ENCODE measurements around the gene JPH4. TPM values are rescaled to one million over a fixed set of nuclear protein-coding genes. Genes with fewer than 3 reads are reported as not detected.
"Not testable (repeated sequence)": the region's sequence is repeated elsewhere in the genome, so short reads cannot be mapped to it uniquely, and the experiment has no call there.

Gene JPH4
- total RNA-seq, 1 donor from 2014 or later = 3.2 TPM

DNA sequence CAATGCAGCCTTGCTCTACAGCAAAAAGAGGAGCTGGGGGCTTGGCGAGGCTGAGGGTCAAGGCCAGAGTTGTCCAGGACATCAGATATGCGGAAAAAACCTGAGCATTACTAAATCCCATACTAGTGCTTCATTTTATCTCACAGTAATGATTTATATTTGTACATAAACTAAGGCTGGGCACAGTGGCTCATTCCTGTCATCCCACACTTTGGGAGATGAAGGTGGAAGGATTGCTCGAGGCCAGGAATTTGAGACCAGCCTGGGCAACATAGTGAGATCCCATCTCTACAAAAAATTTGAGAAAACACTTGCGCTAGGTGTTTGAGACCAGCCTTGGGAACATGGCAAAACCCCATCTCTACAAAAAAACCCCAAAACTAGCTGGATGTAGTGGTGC, 11.6 kb upstream of the JPH4 start:
- no peaks in the 10 kb centered on the region for H3K4me1 ChIP-seq
- no peak overlapping the region for H3K4me2 ChIP-seq
- no peak overlapping the region for H2AFZ ChIP-seq (replicated peaks)
- DNase-seq (ENCODE audit: low spot score) = no peak
- H3K79me2 ChIP-seq (ENCODE audit: low read depth) = no peaks in the 10 kb centered on the region
- Mint-ChIP-seq H3K27ac (no peak overlapping the region), H3K4me1 (peaks cover 4% of the 10 kb centered on the region), H3K36me3 (no peaks in the 10 kb centered on the region), H3K4me3 (no peak overlapping the region), H3K27me3 (ENCODE audit: insufficient read depth, low read depth) (peaks cover 2% of the 10 kb centered on the region), H3K9me3 (peaks cover 7% of the 10 kb centered on the region)
- H3K9me3 ChIP-seq (ENCODE audit: low read depth) = no peaks in the 10 kb centered on the region
- H3K27ac ChIP-seq = no peak overlapping the region
- no peaks in the 10 kb centered on the region for H4K20me1 ChIP-seq (ENCODE audit: low read depth)
- no peaks in the 10 kb centered on the region for H3K27me3 ChIP-seq
- no peaks in the 10 kb centered on the region for H3K36me3 ChIP-seq
- no peaks in the 10 kb centered on the region for H3F3A ChIP-seq (ENCODE audit: low read depth)
- H3K9ac ChIP-seq = no peak overlapping the region
- TF ChIP-seq EZH2phosphoT487 (IDR thresholded peaks at IDR 0.05) = no peak
- TF ChIP-seq, protein P1, sequence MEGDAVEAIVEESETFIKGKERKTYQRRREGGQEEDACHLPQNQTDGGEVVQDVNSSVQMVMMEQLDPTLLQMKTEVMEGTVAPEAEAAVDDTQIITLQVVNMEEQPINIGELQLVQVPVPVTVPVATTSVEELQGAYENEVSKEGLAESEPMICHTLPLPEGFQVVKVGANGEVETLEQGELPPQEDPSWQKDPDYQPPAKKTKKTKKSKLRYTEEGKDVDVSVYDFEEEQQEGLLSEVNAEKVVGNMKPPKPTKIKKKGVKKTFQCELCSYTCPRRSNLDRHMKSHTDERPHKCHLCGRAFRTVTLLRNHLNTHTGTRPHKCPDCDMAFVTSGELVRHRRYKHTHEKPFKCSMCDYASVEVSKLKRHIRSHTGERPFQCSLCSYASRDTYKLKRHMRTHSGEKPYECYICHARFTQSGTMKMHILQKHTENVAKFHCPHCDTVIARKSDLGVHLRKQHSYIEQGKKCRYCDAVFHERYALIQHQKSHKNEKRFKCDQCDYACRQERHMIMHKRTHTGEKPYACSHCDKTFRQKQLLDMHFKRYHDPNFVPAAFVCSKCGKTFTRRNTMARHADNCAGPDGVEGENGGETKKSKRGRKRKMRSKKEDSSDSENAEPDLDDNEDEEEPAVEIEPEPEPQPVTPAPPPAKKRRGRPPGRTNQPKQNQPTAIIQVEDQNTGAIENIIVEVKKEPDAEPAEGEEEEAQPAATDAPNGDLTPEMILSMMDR (IDR thresholded peaks at IDR 0.05) = no peak
- no peak for TF ChIP-seq EZH2 (IDR thresholded peaks at IDR 0.05)
- H3K4me3 ChIP-seq = no peak overlapping the region

DNA sequence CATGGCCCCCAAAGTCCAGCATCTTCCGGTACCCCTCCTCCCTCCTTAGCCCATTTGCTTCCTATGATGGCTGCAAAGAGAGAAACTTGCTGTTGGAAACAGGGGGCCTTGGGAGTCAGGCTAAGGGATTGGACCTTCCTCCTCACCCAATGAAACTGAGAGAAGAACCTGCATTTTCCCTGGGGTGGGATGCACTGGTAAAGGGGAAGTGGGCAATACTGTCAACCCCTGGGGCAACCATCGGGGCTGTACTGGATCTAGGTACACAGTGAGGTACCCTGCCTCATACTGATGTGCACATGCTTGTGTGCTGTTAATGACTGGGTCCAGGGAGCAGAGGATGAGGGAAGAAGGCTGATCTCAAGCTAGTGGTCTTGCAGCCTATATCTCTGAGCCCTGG, 11.0 kb upstream of the JPH4 start:
- H3K27me3 ChIP-seq = no peaks in the 10 kb centered on the region
- peaks cover 2% of the 10 kb centered on the region for H3K27me3 Mint-ChIP-seq (ENCODE audit: insufficient read depth, low read depth)
- H3K4me1 Mint-ChIP-seq = peaks cover 4% of the 10 kb centered on the region
- no peak overlapping the region for H3K27ac Mint-ChIP-seq
- TF ChIP-seq EZH2phosphoT487 (IDR thresholded peaks at IDR 0.05) = no peak
- H3K9ac ChIP-seq = no peak overlapping the region
- H3K36me3 ChIP-seq = no peaks in the 10 kb centered on the region
- peaks cover 7% of the 10 kb centered on the region for H3K9me3 Mint-ChIP-seq
- H3K9me3 ChIP-seq (ENCODE audit: low read depth) = no peaks in the 10 kb centered on the region
- peak overlapping the region; percentile 59 for H2AFZ ChIP-seq (replicated peaks)
- H3K4me2 ChIP-seq = no peak overlapping the region
- no peak for DNase-seq (ENCODE audit: low spot score)
- H3K4me3 ChIP-seq = no peak overlapping the region
- H3K4me1 ChIP-seq = no peaks in the 10 kb centered on the region
- H3K4me3 Mint-ChIP-seq = no peak overlapping the region
- H3K36me3 Mint-ChIP-seq = no peaks in the 10 kb centered on the region
- H3K79me2 ChIP-seq (ENCODE audit: low read depth) = no peaks in the 10 kb centered on the region
- H3F3A ChIP-seq (ENCODE audit: low read depth) = no peaks in the 10 kb centered on the region
- H3K27ac ChIP-seq = no peak overlapping the region
- no peaks in the 10 kb centered on the region for H4K20me1 ChIP-seq (ENCODE audit: low read depth)

DNA sequence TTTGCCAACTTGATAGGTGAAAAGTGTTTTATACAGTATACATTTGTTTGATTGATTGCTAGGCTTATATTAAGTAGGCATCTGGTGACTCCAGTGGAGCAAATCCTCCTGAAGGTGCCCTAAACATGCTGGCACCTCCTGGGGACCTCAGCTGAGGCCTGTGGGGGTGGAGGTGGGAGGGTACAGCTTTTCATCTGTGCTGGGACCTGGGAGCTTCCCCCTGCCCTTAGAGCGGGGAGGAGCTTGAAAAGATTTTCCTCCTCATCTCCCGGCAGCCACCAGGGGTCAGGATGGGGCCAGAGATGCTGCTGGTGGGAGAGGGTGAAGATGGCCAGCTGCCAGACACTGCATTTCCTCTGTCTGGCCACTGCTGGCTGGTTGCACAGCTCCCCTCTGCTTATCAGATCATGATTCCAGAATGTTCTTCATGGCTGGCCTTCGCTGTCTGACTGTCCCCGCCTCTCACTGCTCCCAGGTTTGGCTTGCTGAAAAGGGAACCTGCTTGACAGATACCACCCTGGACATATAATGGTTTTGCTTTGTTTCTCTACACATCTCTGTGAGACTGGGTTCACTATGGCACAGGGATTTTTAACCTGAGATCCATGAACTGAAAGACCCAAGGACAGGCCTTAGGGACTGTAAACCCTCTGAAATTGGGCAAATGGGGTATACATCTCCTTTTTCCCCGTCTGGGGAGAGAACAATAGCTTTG, 10.5 kb upstream of the JPH4 start:
- Histone ChIP-seq H3K27ac (no peak overlapping the region), H3K79me2 (ENCODE audit: low read depth) (no peaks in the 10 kb centered on the region), H3K4me2 (no peak overlapping the region), H3K36me3 (no peaks in the 10 kb centered on the region), H3K4me3 (no peak overlapping the region), H3K9ac (no peak overlapping the region), H3K9me3 (ENCODE audit: low read depth) (no peaks in the 10 kb centered on the region), H3F3A (ENCODE audit: low read depth) (no peaks in the 10 kb centered on the region), H3K4me1 (no peaks in the 10 kb centered on the region), H2AFZ (replicated peaks) (peak overlapping the region; percentile 68), H3K27me3 (no peaks in the 10 kb centered on the region), H4K20me1 (ENCODE audit: low read depth) (no peaks in the 10 kb centered on the region)
- TF ChIP-seq EZH2 (IDR thresholded peaks at IDR 0.05) = no peak
- TF ChIP-seq, protein P1 (IDR thresholded peaks at IDR 0.05) = peak; percentile 78
- no peak for TF ChIP-seq EZH2phosphoT487 (IDR thresholded peaks at IDR 0.05)
- Mint-ChIP-seq H3K27me3 (ENCODE audit: insufficient read depth, low read depth) (peaks cover 2% of the 10 kb centered on the region), H3K4me1 (peaks cover 4% of the 10 kb centered on the region), H3K27ac (peak overlapping the region; percentile 39), H3K9me3 (peaks cover 7% of the 10 kb centered on the region), H3K4me3 (no peak overlapping the region), H3K36me3 (no peaks in the 10 kb centered on the region)
- peak; percentile 89 for DNase-seq (ENCODE audit: low spot score)

DNA sequence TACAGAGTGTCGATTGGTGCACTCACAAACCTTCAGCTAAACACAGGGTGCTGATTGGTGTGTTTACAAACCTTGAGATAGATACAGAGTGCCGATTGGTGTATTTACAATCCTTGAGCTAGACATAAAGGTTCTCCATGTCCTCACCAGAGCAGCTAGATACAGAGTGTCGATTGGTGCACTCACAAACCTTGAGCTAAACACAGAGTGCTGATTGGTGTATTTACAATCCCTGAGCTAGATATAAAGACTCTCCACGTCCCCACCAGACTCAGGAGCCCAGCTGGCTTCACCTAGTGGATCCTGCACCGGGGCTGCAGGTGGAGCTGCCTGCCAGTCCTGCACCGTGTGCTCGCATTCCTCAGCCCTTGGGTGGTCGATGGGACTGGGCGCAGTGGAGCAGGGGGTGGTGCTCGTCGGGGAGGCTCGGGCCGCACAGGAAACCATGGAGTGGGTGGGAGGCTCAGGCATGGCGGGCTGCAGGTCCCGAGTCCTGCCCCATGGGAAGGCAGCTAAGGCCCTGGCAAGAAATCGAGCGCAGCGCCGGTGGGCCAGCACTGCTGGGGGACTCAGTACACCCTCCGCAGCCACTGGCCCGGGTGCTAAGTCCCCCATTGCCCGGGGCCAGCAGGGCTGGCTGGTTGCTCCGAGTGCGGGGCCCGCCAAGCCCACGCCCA, 6.1 kb upstream of the JPH4 start:
- H3K9me3 Mint-ChIP-seq; H3K27me3 ChIP-seq; H3K9ac ChIP-seq; H2AFZ ChIP-seq (replicated peaks); H3K27me3 Mint-ChIP-seq (ENCODE audit: insufficient read depth, low read depth); H3K36me3 ChIP-seq; H3K4me1 ChIP-seq; H3K36me3 Mint-ChIP-seq; DNase-seq (ENCODE audit: low spot score); H3K4me2 ChIP-seq; H3F3A ChIP-seq (ENCODE audit: low read depth); H3K9me3 ChIP-seq (ENCODE audit: low read depth); H3K27ac Mint-ChIP-seq; H3K4me3 Mint-ChIP-seq; H3K79me2 ChIP-seq (ENCODE audit: low read depth); H4K20me1 ChIP-seq (ENCODE audit: low read depth); H3K27ac ChIP-seq; H3K4me3 ChIP-seq: not testable (repeated sequence)
- H3K4me1 Mint-ChIP-seq = peaks cover 14% of the 10 kb centered on the region

GRCh38 chr14:23583761-23584526, 5.4 kb upstream of the JPH4 start:
- H3K36me3 ChIP-seq; H3K27ac ChIP-seq; H2AFZ ChIP-seq (replicated peaks); H3K9me3 Mint-ChIP-seq; H3K27ac Mint-ChIP-seq; H3K27me3 Mint-ChIP-seq (ENCODE audit: insufficient read depth, low read depth); H3K79me2 ChIP-seq (ENCODE audit: low read depth); H4K20me1 ChIP-seq (ENCODE audit: low read depth); H3K36me3 Mint-ChIP-seq; H3F3A ChIP-seq (ENCODE audit: low read depth); DNase-seq (ENCODE audit: low spot score); H3K4me2 ChIP-seq; H3K9me3 ChIP-seq (ENCODE audit: low read depth); H3K9ac ChIP-seq; H3K4me3 Mint-ChIP-seq; H3K27me3 ChIP-seq; H3K4me1 ChIP-seq; H3K4me3 ChIP-seq: not testable (repeated sequence)
- H3K4me1 Mint-ChIP-seq = peaks cover 15% of the 10 kb centered on the region
